Thoracic aorta (tissue), 2 donors: ENCODE data around the gene ST6GALNAC2. TPM values are rescaled to one million over a fixed set of nuclear protein-coding genes. Genes with fewer than 3 reads are reported as not detected.

Source experiments
- ATAC-seq: fragments of 150-250 bp; one replicate; pipeline ENCODE4 v1.8.0; 2017; ENCODE audit warnings: low read depth; ENCODE audit not compliant: insufficient number of reproducible peaks, low FRiP score
- DNase-seq: peaks from one replicate; pipeline ENCODE4 v3.0.0-alpha.2; 2020; ENCODE audit warnings: low spot score
- H3K27ac ChIP-seq, 2 donors: fragments of 200-600 bp; sonication (generic); 1 replicate in 1 of 2; 2 replicates in 1 of 2; pipeline ENCODE4 v1.5.1; 2016; ENCODE audit warnings: mild to moderate bottlenecking in 2 of 2, moderate library complexity in 2 of 2
- H3K27me3 ChIP-seq: fragments of 200-600 bp; sonication (generic); replicated peaks from 2 replicates; pipeline ENCODE4 v1.6.0; 2016; ENCODE audit warnings: mild to moderate bottlenecking; ENCODE audit not compliant: insufficient read depth
- H3K36me3 ChIP-seq: fragments of 200-600 bp; sonication (generic); one replicate; pipeline ENCODE4 v1.5.1; 2016
- H3K4me1 ChIP-seq, 2 donors: fragments of 200-600 bp; sonication (generic); 1 replicate in 1 of 2; 2 replicates in 1 of 2; pipeline versions ENCODE4 v1.5.1 to v1.6.0; 2016; ENCODE audit warnings: low read depth in 2 of 2, mild to moderate bottlenecking in 1 of 2; ENCODE audit not compliant: control insufficient read depth in 1 of 2
- H3K4me3 ChIP-seq: fragments of 200-600 bp; sonication (generic); 2 replicates; pipeline ENCODE4 v1.5.1; 2016; ENCODE audit warnings: mild to moderate bottlenecking
- H3K9me3 ChIP-seq: fragments of 200-600 bp; sonication (generic); 2 replicates; pipeline ENCODE4 v1.5.1; 2016
- total RNA-seq, 2 donors: library from RNA; depleted of rRNA; stranded (reverse); fragments of >200 nt; gene quantifications; one replicate each; pipeline versions ENCODE4 v1.1.0 to v1.2.3, GENCODE V29; 2016
- TF ChIP-seq, protein P1 (sequence below): fragments of 200-600 bp; sonication (generic); IDR thresholded peaks from one replicate; pipeline ENCODE4 v1.5.1; 2019; ENCODE audit warnings: antibody characterized with exemption

The ST6GALNAC2 gene
- total RNA-seq, 2 donors from 2014 or later, result 1.8 TPM; not detected in 1

DNA sequence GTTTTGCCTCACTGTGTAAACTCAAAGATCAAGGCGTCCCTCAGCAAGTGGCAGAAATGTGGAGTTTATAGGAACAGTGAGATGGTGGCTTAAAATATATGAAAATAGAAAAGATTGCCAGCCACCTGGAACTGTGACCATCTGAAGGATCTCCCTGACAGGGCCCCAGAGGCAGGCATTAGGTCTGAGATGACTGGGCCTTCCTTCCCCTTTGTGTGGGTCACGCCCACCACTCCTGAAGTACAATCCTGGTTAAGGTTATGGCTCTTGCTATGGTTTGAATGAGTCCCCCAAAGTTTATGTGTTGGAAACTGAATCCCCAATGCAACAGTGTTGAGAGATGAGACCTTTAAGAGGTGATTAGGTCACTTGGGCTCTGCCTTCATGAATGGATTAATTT lies 6.4 kb downstream of the ST6GALNAC2 start:
- DNase-seq, result no peak
- Histone ChIP-seq H3K27ac (no peak overlapping the region), H3K36me3 (no peaks in the 10 kb centered on the region), H3K4me1 (no peaks in the 10 kb centered on the region), H3K27me3 (no peaks in the 10 kb centered on the region), H3K9me3 (no peaks in the 10 kb centered on the region), H3K4me3 (no peak overlapping the region)
- TF ChIP-seq, protein P1, sequence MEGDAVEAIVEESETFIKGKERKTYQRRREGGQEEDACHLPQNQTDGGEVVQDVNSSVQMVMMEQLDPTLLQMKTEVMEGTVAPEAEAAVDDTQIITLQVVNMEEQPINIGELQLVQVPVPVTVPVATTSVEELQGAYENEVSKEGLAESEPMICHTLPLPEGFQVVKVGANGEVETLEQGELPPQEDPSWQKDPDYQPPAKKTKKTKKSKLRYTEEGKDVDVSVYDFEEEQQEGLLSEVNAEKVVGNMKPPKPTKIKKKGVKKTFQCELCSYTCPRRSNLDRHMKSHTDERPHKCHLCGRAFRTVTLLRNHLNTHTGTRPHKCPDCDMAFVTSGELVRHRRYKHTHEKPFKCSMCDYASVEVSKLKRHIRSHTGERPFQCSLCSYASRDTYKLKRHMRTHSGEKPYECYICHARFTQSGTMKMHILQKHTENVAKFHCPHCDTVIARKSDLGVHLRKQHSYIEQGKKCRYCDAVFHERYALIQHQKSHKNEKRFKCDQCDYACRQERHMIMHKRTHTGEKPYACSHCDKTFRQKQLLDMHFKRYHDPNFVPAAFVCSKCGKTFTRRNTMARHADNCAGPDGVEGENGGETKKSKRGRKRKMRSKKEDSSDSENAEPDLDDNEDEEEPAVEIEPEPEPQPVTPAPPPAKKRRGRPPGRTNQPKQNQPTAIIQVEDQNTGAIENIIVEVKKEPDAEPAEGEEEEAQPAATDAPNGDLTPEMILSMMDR, result no peak
- no peak for ATAC-seq

DNA sequence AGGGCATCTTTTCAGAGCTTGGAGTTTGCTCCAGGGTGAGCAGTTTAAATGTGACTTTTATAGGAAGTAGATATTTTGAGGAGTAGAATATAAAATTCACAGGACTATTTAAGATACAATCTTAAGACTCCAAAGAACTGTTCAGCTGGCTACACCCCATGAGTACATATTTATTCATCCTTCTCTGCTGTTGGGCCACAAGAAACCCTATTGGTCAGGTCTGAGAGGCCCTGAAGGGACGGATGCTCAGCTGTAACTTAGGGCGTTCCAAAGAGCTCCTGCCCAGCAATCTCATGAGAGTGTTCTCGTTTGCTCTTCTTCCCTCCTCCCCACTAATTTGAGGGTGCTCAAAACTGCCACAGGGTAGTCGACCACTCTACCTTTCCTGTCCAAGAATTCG lies 7.3 kb downstream of the ST6GALNAC2 start:
- no peaks in the 10 kb centered on the region for H3K9me3 ChIP-seq
- H3K27ac ChIP-seq, result no peak overlapping the region
- no peaks in the 10 kb centered on the region for H3K36me3 ChIP-seq
- DNase-seq, result no peak
- no peak overlapping the region for H3K4me3 ChIP-seq
- no peak for ATAC-seq
- no peaks in the 10 kb centered on the region for H3K4me1 ChIP-seq
- no peaks in the 10 kb centered on the region for H3K27me3 ChIP-seq
- TF ChIP-seq, protein P1, result no peak

DNA sequence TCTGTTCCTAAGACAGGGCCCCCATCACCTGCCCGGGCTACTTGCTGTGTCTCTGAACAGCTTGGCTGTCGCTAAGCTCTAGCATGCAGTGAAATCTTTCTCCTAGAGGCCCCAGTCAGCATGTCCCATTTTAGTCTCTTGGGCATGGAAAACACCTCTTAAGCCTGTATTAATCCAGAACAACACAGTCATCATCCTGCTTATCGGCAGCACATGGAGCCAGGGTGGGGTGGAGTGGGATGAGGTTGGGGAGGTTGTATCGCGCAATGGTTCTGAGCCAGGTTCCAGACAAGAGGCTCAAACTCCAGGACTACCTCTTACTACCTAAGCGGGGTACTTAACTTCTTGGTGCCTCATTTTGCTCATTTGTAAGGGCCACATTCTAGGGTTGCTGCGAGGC lies 7.8 kb downstream of the ST6GALNAC2 start:
- Histone ChIP-seq H3K27ac (no peak overlapping the region), H3K4me3 (no peak overlapping the region), H3K9me3 (no peaks in the 10 kb centered on the region), H3K4me1 (no peaks in the 10 kb centered on the region), H3K27me3 (no peaks in the 10 kb centered on the region), H3K36me3 (no peaks in the 10 kb centered on the region)
- ATAC-seq (no peak), DNase-seq (no peak)
- TF ChIP-seq, protein P1, result no peak

DNA sequence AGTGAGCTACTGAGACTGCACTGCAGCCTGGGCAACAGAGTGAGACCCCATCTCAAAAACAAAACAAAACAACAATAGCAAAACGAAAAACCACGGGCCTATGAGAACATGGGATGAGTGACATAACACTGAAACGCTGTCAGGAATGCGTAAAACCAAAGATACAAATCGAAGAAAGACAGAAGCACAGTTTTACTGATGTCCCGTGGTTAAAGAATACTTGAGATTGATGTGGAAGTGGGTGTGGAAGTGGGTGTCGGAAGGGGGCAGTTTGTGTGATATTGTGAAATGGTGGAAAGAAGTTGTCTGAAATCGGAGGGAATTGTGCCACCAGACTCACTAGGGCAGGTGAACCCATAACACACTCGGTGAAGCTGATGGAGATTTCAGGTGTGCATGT lies 9.5 kb downstream of the ST6GALNAC2 start:
- no peak for ATAC-seq
- TF ChIP-seq, protein P1, result no peak
- Histone ChIP-seq H3K9me3 (no peaks in the 10 kb centered on the region), H3K36me3 (no peaks in the 10 kb centered on the region), H3K27me3 (no peaks in the 10 kb centered on the region), H3K27ac (no peak overlapping the region), H3K4me1 (no peaks in the 10 kb centered on the region), H3K4me3 (no peak overlapping the region)
- DNase-seq, result no peak

DNA sequence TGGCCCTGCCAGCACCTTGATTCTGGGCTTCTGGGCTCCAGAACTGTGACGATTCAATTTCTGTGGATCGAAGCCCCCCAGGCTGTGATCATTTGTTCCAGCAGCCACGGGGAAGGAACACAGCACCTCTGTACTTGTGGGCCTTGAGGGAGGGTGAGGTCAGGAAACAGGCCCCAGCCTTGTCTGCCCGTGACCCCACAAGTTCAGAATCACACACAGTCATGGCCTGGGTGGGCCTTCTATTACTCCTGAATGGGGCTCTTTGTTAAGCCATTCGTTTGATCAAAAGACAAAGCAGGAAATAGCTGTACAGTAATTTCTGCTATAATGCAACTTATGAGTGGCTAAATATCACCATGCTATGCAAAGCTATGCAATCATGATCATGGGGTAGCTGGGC lies 10.1 kb downstream of the ST6GALNAC2 start:
- DNase-seq, result no peak
- Histone ChIP-seq H3K4me1 (no peaks in the 10 kb centered on the region), H3K27me3 (no peaks in the 10 kb centered on the region), H3K27ac (no peak overlapping the region), H3K4me3 (no peak overlapping the region), H3K9me3 (no peaks in the 10 kb centered on the region), H3K36me3 (no peaks in the 10 kb centered on the region)
- TF ChIP-seq, protein P1, result no peak
- ATAC-seq, result no peak
